Kidney glomerular epithelial cell (primary cell): ENCODE results near the gene PPARA.
"Not testable (repeated sequence)": the region's sequence is repeated elsewhere in the genome, so short reads cannot be mapped to it uniquely, and the experiment has no call there.

Experiments used
- DNase-seq: peaks from one replicate; lab custom pipeline; 2025; lab: John Stamatoyannopoulos, UW

Gene PPARA

DNA sequence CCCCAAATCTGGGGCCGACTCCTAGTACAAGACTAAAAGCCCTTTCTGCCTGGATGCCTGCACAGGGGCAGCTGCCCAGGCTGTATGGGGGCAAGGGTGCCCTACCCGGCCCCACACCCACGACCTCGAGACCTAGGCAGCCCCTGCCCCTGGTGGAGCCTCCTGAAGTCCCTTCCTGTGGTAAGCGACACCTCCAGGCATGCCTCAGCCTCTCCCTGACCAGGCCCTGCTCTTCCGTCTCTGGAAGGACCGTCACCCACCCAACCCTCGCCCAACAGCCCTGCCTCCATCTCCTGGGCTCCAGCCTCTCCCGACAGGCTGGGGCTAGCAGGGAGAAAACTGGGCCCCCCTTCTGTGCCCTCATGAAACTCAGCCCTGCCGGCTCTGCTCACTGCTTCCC lies 22.8 kb upstream of the PPARA start:
- no peak for DNase-seq

- no peak for DNase-seq
Observed at GRCh38 chr22:46128606-46129005, 21.7 kb upstream of the PPARA start.

GRCh38 chr22:46129390-46130041 lies 20.8 kb upstream of the PPARA start:
- DNase-seq: no peak

DNA sequence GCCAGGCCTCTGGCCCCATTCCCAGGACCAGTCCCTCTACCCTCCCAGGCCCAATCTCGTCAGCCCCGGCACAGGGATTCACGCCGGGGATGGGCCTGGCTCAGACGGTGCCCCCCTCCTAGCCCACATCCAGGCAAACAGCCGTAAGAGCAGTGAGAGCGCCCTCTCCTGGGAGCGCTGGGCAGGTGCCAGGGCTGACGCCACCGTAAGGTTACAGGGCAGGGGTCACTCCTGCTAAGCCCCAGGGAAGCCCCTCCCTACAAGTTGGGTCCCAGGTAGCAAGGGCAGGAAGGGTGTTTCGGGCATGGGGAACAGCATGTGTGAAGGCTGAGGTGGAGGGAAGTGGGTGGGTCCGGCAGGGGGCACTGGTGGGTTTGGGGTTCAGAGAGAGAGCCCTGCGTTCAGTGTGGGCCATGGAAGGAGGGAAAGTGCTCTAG lies 19.2 kb upstream of the PPARA start:
- no peak for DNase-seq

- not testable (repeated sequence) for DNase-seq
Observed at GRCh38 chr22:46132193-46132829, 18.0 kb upstream of the PPARA start.

DNA sequence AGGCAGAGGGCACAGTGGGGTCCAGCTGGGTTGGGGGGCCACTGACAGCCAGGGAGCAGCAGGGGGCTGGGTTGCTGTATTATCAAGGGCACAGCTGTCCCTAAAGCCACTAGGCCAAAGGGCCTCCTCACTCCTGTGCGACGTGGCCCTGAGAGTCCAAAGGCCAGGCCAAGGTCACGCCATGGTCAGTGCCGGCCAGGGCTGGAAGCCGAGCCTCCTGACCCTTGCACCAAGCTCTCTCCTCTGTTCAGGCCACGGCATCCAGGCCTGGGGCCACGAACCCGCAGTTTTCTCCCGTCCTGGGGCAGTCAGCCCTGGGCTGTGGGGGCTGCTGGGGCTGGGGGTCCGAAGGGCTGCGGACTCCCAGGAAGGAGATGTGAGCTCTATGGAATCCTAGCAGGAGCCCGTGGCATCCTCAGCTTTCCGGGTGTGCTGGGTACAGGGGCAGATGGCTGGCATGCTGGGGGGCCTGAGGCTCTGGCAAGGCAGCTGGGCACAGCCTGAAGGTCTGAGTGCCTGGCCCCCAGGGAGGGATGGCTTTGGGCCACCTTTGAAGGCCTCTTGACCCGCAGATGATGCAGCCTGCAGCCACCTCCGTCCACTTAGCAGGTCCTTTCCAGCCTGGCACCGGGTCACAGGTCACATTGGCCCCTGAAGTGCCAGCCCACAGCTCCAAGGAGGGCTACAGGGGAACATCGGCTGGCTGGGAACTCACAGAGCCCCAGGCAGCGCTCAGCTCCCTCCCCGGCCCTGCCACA lies 17.3 kb upstream of the PPARA start:
- no peak for DNase-seq

DNA sequence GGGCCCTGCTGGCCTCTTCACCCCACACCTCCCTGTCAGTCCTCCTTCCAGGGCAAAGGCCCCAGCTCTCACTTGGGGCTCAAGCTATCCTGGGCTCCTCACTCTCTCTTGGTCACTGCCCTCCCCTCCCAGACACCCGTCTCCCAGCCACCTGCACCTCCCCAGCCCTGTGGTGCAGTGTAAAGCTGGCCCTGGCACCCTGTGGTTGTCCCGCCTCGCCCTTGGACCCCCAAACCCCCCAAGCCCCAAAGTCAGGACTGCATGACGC lies 16.8 kb upstream of the PPARA start:
- DNase-seq: no peak

- DNase-seq: no peak
Observed at GRCh38 chr22:46134111-46134705, 16.1 kb upstream of the PPARA start.

DNA sequence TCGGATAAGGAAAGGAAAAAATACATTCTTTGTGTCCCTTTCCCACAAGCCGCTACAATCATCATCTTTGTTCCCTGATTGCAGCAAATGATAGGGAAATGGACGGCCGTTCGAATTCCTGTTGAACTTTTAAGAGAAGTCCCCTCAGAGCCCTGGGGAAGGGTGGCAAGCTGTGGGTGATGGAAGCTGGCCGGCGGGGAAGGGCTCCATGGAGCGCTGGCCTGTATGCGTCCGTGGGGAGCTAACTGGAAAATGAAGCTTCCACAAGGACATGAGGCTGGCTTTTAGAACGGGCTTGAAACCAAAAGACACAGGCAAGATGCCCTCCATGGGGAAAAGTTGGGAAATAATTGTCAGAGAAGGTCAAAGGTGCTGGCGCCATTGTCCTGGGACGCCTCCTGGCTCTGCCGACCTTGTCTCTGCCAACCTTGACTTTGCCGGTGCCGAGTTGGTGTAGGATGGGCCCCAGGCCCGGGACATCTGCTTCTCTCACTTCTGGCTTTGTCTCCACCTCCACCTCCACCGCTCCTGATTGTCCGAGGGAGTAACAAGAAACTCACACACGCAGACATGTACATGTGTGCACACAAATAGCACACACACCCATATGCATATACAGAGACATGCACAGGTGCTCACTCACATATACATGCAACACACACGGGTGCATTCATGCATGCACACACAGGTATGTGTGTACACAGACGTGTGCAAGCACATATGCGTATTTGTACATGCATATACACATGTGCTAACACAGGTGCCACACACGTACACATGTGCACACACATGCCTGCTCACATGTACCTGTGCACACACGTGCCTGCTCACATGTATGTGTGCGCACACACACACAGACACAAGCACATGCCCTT lies 14.5 kb upstream of the PPARA start:
- no peak for DNase-seq

- no peak for DNase-seq
Observed at GRCh38 chr22:46136486-46137217, 13.7 kb upstream of the PPARA start.

DNA sequence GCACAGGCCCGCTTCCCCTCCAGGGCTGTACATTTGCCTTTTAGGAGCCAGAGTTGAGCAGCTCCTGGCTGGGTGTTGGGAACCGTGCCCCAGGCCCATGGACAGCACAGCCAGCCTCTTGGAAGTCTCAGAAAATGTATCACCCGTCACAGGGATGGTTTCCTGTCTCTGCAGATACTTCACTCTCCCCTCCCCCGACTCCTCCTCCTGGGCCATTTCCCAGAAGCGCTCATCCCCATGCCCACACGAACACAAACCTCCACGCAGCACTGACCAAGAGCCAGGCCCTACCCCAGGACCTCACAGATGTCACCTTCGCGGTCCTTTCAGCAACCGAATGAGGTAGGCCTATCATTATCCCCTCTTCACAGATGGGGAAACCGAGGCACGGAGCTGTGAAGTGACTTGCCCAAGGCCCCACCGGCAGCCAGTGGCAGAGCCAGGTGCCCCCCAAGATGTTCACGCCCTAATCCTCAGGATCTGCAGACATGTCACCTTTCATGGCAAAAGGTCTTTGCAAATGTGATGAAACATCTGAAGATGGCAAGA lies 13.0 kb upstream of the PPARA start:
- DNase-seq: no peak

- DNase-seq: no peak
Observed at GRCh38 chr22:46138058-46138797, 12.1 kb upstream of the PPARA start.

GRCh38 chr22:46139417-46139816 lies 10.9 kb upstream of the PPARA start:
- not testable (repeated sequence) for DNase-seq

GRCh38 chr22:46139895-46140350 lies 10.4 kb upstream of the PPARA start:
- DNase-seq: no peak

GRCh38 chr22:46140989-46141928 lies 9.1 kb upstream of the PPARA start:
- DNase-seq: no peak

GRCh38 chr22:46142548-46143490 lies 7.5 kb upstream of the PPARA start:
- DNase-seq: no peak

DNA sequence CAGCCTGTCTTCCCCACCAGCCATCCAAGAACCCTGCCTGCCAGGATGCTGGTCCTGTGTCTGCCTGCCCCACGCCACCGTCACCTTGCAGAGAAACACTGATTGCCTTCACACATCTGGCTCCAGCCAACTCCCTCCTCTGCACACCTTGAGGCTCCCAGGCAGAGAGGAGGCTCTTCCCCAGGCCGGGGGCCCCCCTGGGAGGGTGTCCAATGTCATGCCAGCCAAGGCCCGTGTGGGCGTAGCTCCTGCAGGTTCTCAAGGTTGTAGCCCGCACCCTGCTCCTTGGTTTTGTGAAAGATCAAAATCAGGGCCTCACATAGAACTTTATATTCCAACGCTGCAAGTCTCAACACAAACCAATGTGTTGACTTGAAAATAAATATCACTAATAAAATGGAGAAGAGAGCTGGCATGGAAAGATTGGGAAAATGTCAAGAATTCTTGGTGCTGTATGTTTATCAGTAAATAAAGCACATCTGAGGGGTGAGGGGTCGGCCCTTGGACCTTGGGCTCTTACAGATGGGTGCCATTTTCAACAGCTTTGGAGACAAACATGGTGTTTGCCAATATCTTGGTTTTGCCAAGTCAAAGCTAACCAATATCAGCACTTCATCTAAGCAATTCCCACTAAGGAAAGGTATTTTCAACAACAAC lies 6.7 kb upstream of the PPARA start:
- DNase-seq: no peak
